Loucy (cell line): Measurements from ENCODE around the gene NRP1.

Source experiments
- H2AFZ ChIP-seq: fragments of 200-600 bp; sonication (generic); 2 replicates; pipeline ENCODE4 v1.6.0; 2016; ENCODE audit warnings: antibody characterized with exemption, mild to moderate bottlenecking, low read length, moderate library complexity
- H3F3A ChIP-seq: fragments of 200-600 bp; 2 replicates; pipeline ENCODE4 v1.6.0; 2016; ENCODE audit warnings: antibody characterized with exemption, low read depth, mild to moderate bottlenecking
- H3K27me3 ChIP-seq: fragments of 200-600 bp; sonication (generic); 2 replicates; pipeline ENCODE4 v1.6.1; 2014; ENCODE audit warnings: low read length, mild to moderate bottlenecking; ENCODE audit not compliant: insufficient read depth, poor library complexity, severe bottlenecking
- H3K36me3 ChIP-seq: fragments of 200-600 bp; sonication (generic); 2 replicates; pipeline ENCODE4 v1.6.1; 2016; ENCODE audit warnings: low read length; ENCODE audit not compliant: insufficient read depth
- H3K4me1 ChIP-seq: fragments of 200-600 bp; sonication (generic); 2 replicates; pipeline ENCODE4 v1.5.1; 2014; ENCODE audit warnings: low read length, mild to moderate bottlenecking; ENCODE audit not compliant: insufficient read depth, poor library complexity, severe bottlenecking
- H3K4me2 ChIP-seq: fragments of 200-600 bp; sonication (generic); 2 replicates; pipeline ENCODE4 v1.6.0; 2014; ENCODE audit warnings: antibody characterized with exemption, low read length, low read depth, mild to moderate bottlenecking; ENCODE audit not compliant: poor library complexity, severe bottlenecking
- H3K4me3 ChIP-seq: fragments of 200-600 bp; sonication (generic); 2 replicates; pipeline ENCODE4 v1.5.1; 2014; ENCODE audit warnings: low read length, mild to moderate bottlenecking, mixed read lengths; ENCODE audit not compliant: poor library complexity, severe bottlenecking
- H3K79me2 ChIP-seq: fragments of 200-600 bp; sonication (generic); 2 replicates; pipeline ENCODE4 v1.6.1; 2014; ENCODE audit warnings: low read length; ENCODE audit not compliant: insufficient read depth
- H3K9ac ChIP-seq: fragments of 200-600 bp; sonication (generic); 2 replicates; pipeline ENCODE4 v1.6.0; 2014; ENCODE audit warnings: mild to moderate bottlenecking, low read depth, low read length, moderate library complexity; ENCODE audit not compliant: poor library complexity, severe bottlenecking
- H3K9me2 ChIP-seq: fragments of 200-600 bp; sonication (generic); replicated peaks from 2 replicates; pipeline ENCODE4 v1.6.1; 2016; ENCODE audit warnings: low read depth, low read length, mixed read lengths
- H3K9me3 ChIP-seq: fragments of 200-600 bp; sonication (generic); 2 replicates; pipeline ENCODE4 v1.6.1; 2014; ENCODE audit warnings: mild to moderate bottlenecking, antibody characterized with exemption, low read length, low read depth; ENCODE audit not compliant: insufficient read depth
- H4K20me1 ChIP-seq: fragments of 200-600 bp; sonication (generic); 2 replicates; pipeline ENCODE4 v1.6.0; 2014; ENCODE audit warnings: antibody characterized with exemption, low read length, mild to moderate bottlenecking; ENCODE audit not compliant: insufficient read depth, poor library complexity, severe bottlenecking
- CTCF ChIP-seq: fragments of 200-600 bp; sonication (generic); conservative IDR thresholded peaks from 2 replicates; pipeline ENCODE4 v1.5.1; 2014; ENCODE audit warnings: mild to moderate bottlenecking, antibody characterized with exemption, low read length
- EZH2phosphoT487 ChIP-seq: fragments of 200-600 bp; IDR thresholded peaks from 2 replicates; pipeline ENCODE4 v1.6.1; 2018; ENCODE audit warnings: antibody characterized with exemption, mild to moderate bottlenecking, moderate library complexity, borderline replicate concordance

NRP1 gene

GRCh38 chr10:33344676-33345075, 10.2 kb upstream of the NRP1 start:
- Histone ChIP-seq H3K79me2 (no peaks in the 10 kb centered on the region), H3K9me3 (no peaks in the 10 kb centered on the region), H3K36me3 (no peaks in the 10 kb centered on the region), H4K20me1 (no peaks in the 10 kb centered on the region), H3F3A (no peaks in the 10 kb centered on the region), H3K4me3 (no peak overlapping the region), H3K4me2 (no peak overlapping the region), H3K4me1 (peaks cover 21% of the 10 kb centered on the region), H3K9me2 (no peaks in the 10 kb centered on the region), H3K27me3 (no peaks in the 10 kb centered on the region), H2AFZ (no peak overlapping the region), H3K9ac (no peak overlapping the region)
- TF ChIP-seq EZH2phosphoT487 = no peak
- TF ChIP-seq CTCF = no peak

- Histone ChIP-seq H3K9me2 (no peaks in the 10 kb centered on the region), H3K36me3 (no peaks in the 10 kb centered on the region), H2AFZ (peak overlapping the region; percentile 47), H3K9me3 (no peaks in the 10 kb centered on the region), H3K4me3 (no peak overlapping the region), H3K27me3 (no peaks in the 10 kb centered on the region), H3K79me2 (no peaks in the 10 kb centered on the region), H3K9ac (no peak overlapping the region), H3K4me2 (peak overlapping the region; percentile 25), H3K4me1 (peaks cover 13% of the 10 kb centered on the region), H3F3A (no peaks in the 10 kb centered on the region), H4K20me1 (no peaks in the 10 kb centered on the region)
- TF ChIP-seq EZH2phosphoT487 = no peak
These were observed 7.2 kb upstream of the NRP1 start for GRCh38 chr10:33341637-33342036.

- TF ChIP-seq CTCF (no peak), EZH2phosphoT487 (no peak)
- Histone ChIP-seq H3K79me2 (no peaks in the 10 kb centered on the region), H2AFZ (no peak overlapping the region), H3K9me2 (no peaks in the 10 kb centered on the region), H3F3A (0 out of 2 replicates have a peak, but pooled peaks cover 2% of the 10 kb centered on the region), H3K4me3 (no peak overlapping the region), H3K4me2 (no peak overlapping the region), H4K20me1 (no peaks in the 10 kb centered on the region), H3K27me3 (no peaks in the 10 kb centered on the region), H3K9me3 (no peaks in the 10 kb centered on the region), H3K4me1 (peaks cover 25% of the 10 kb centered on the region), H3K36me3 (no peaks in the 10 kb centered on the region), H3K9ac (no peak overlapping the region)
These were observed 3.0 kb upstream of the NRP1 start for GRCh38 chr10:33337326-33337957.
